Spleen (tissue), 11 donors: ENCODE results near the gene ZBTB7A. TPM values are rescaled to one million over a fixed set of nuclear protein-coding genes. Genes with fewer than 3 reads are reported as not detected.
"Not testable (repeated sequence)": the region's sequence is repeated elsewhere in the genome, so short reads cannot be mapped to it uniquely, and the experiment has no call there.

Source experiments
- DNase-seq: peaks from one replicate; pipeline ENCODE4 v3.0.0-alpha.2; 2020
- H3K27ac ChIP-seq, 8 donors: fragments of 200-600 bp; sonication (generic) in 7 of 8; 1 replicate in 4 of 8; 2 replicates in 4 of 8; pipeline versions ENCODE4 v1.5.0 to v1.8.0; 2016 to 2021; ENCODE audit warnings: inconsistent platforms in 4 of 8, mild to moderate bottlenecking in 4 of 8, moderate library complexity in 1 of 8
- H3K27me3 ChIP-seq, 7 donors: fragments of 200-600 bp; sonication (generic) in 6 of 7; replicated peaks in 1 of 7; 1 replicate in 4 of 7; 2 replicates in 3 of 7; pipeline versions ENCODE4 v1.5.0 to v1.8.0; 2016 to 2021; ENCODE audit warnings: inconsistent platforms in 3 of 7, mild to moderate bottlenecking in 1 of 7
- H3K36me3 ChIP-seq, 6 donors: fragments of 200-600 bp; sonication (generic) in 5 of 6; 1 replicate in 4 of 6; 2 replicates in 2 of 6; pipeline versions ENCODE4 v1.5.0 to v1.8.0; 2016 to 2021; ENCODE audit warnings: inconsistent platforms in 2 of 6
- H3K4me1 ChIP-seq, 6 donors: fragments of 200-600 bp; sonication (generic) in 5 of 6; 1 replicate in 3 of 6; 2 replicates in 3 of 6; pipeline versions ENCODE4 v1.5.0 to v1.8.0; 2016 to 2021; ENCODE audit warnings: inconsistent platforms in 3 of 6
- H3K4me3 ChIP-seq, 8 donors: fragments of 200-600 bp; sonication (generic) in 7 of 8; 1 replicate in 4 of 8; 2 replicates in 4 of 8; pipeline versions ENCODE4 v1.5.0 to v1.8.0; 2016 to 2021; ENCODE audit warnings: inconsistent platforms in 4 of 8, mild to moderate bottlenecking in 4 of 8, moderate library complexity in 2 of 8
- H3K9me3 ChIP-seq, 8 donors: fragments of 200-600 bp; sonication (generic) in 7 of 8; 1 replicate in 4 of 8; 2 replicates in 4 of 8; pipeline versions ENCODE4 v1.5.0 to v1.8.0; 2016 to 2021; ENCODE audit warnings: inconsistent platforms in 4 of 8
- POLR2A ChIP-seq, 3 donors: fragments of 450-650 bp; IDR thresholded peaks; one replicate each; pipeline ENCODE4 v1.5.1; 2017; ENCODE audit warnings: antibody characterized with exemption in 3 of 3, mild to moderate bottlenecking in 1 of 3
- POLR2AphosphoS5 ChIP-seq, 3 donors: sonication (generic); formaldehyde crosslinking; IDR thresholded peaks; one replicate each; pipeline ENCODE4 v1.5.1; 2017; ENCODE audit warnings: antibody characterized with exemption in 3 of 3
- WGBS, 5 donors: extraction: QIAGEN DNeasy Blood & Tissue Kit in 3 of 5; methylation state at CpG; one replicate each; pipeline versions ENCODE4 v1.1.5 to v1.1.7; 2013 to 2018; 5-methylcytosine and 5-hydroxymethylcytosine counted together
- intact Hi-C: fragments of 100-400 bp; cut with DNase I; formaldehyde crosslinking; loops from one replicate; pipeline ENCODE4 v1.15.0; 2023; ENCODE audit warnings: low total_unique reads
- polyA plus RNA-seq, 3 donors: library from polyadenylated mRNA; stranded (reverse); fragments of 200-250 nt; gene quantifications; one replicate each; pipeline ENCODE4 v1.2.1, GENCODE V29; 2013
- total RNA-seq, 7 donors: library from RNA; depleted of rRNA in 3 of 7; stranded (reverse); fragments of >200 nt in 3 of 7; fragmentation: NEBNext Ultra II Directional in 4 of 7; extraction: Animal tissue kit (Norgen Biotek cat#: 25700) in 4 of 7; gene quantifications; one replicate each; pipeline versions ENCODE4 v1.1.0 to v1.2.1, GENCODE V29; 2016 to 2021
- TF ChIP-seq, protein P1 (sequence below), 11 experiments: fragments of 200-600 bp in 7 of 11; fragments of 450-650 bp in 4 of 11; sonication (generic) in 4 of 11; IDR thresholded peaks in 8 of 11; conservative IDR thresholded peaks in 3 of 11; 1 replicate in 7 of 11; 2 replicates in 4 of 11; pipeline versions ENCODE4 v1.4.0 to v1.8.0; 2016 to 2021; ENCODE audit warnings: antibody characterized with exemption in 11 of 11, inconsistent platforms in 4 of 11, mild to moderate bottlenecking in 1 of 11
- donor health status: healthy with polysubstance abuse.
- donor health status: DM: no; HTN: no; CAD: no; lungs with moderate emphysema.
- donor health status: DM: no; HTN: no; CAD: no.
- donor health status: Bipolar disorder and iron deficiency.
- donor health status: healthy.
- donor health status: DM: no; HTN: no; CAD: no.
- donor health status: DM: yes; HTN: yes; CAD: no.

Gene ZBTB7A
- total and polyA plus RNA-seq, 10 donors: 4.0 to 68.1 (median 50.8) TPM

DNA sequence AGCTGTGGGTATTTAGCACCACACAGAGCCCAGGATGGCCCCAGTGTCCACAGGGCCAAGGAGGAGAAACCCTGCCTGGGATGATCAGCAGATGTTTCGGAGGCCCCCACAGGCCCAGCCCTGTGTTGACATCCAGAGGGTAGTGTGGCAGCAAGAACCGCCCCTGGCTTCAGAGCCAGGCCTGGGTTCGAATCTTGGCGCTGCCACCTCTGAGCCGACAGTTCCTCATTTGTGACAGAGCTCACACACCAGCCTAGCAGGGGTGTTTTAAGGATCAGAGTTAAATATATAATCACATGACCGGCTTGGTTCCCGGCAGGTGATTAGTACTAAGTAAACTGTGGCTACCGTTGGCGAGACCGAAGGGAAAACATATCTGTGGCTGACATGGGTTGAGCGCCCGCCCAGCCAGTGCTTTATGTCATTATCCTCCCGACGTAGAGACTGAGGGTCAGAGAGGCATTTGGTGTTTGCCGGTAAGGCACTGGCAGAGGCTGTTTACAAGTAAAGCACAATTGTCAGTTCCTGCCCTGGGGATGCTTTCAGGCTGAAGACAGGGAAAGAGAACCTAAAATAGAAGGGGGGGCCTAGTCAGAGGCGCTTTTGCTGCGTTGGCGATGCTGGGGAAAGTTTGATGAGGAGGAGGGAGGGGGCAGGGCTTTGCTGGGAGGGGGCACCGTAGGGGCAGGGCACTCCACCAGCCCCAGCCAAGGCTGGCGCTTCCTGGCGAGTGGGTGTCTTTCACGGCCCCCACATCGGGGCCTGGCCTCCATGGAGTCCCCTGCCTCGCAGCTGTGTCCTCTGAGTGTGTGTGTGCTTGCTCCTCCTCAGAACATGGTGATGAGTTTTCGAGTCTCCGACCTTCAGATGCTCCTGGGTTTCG lies 54.4 kb downstream of the ZBTB7A start:
- intact Hi-C loops: no loop called here
- H3K9me3 ChIP-seq: no peaks in the 10 kb centered on the region
- H3K27me3 ChIP-seq: no peaks in the 10 kb centered on the region
- no peak for TF ChIP-seq POLR2A (IDR thresholded peaks at IDR 0.05)
- no peak for TF ChIP-seq POLR2AphosphoS5 (IDR thresholded peaks at IDR 0.05)
- TF ChIP-seq, protein P1, sequence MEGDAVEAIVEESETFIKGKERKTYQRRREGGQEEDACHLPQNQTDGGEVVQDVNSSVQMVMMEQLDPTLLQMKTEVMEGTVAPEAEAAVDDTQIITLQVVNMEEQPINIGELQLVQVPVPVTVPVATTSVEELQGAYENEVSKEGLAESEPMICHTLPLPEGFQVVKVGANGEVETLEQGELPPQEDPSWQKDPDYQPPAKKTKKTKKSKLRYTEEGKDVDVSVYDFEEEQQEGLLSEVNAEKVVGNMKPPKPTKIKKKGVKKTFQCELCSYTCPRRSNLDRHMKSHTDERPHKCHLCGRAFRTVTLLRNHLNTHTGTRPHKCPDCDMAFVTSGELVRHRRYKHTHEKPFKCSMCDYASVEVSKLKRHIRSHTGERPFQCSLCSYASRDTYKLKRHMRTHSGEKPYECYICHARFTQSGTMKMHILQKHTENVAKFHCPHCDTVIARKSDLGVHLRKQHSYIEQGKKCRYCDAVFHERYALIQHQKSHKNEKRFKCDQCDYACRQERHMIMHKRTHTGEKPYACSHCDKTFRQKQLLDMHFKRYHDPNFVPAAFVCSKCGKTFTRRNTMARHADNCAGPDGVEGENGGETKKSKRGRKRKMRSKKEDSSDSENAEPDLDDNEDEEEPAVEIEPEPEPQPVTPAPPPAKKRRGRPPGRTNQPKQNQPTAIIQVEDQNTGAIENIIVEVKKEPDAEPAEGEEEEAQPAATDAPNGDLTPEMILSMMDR (IDR thresholded peaks at IDR 0.05 in 8 of 11, conservative IDR thresholded peaks at IDR 0.05 in 3 of 11): no peak
- H3K4me1 ChIP-seq: peaks cover 28 to 88% (median 66%) of the 10 kb centered on the region in 6 donors
- 89 to 92% (median 92%) methylated on average over 24 to 27 of the region's 27 CpGs for WGBS, 5 donors
- H3K27ac ChIP-seq: no peak overlapping the region
- DNase-seq: no peak
- no peak overlapping the region for H3K4me3 ChIP-seq
- peaks cover 0 to 73% (median 42%) of the 10 kb centered on the region in 6 donors for H3K36me3 ChIP-seq

DNA sequence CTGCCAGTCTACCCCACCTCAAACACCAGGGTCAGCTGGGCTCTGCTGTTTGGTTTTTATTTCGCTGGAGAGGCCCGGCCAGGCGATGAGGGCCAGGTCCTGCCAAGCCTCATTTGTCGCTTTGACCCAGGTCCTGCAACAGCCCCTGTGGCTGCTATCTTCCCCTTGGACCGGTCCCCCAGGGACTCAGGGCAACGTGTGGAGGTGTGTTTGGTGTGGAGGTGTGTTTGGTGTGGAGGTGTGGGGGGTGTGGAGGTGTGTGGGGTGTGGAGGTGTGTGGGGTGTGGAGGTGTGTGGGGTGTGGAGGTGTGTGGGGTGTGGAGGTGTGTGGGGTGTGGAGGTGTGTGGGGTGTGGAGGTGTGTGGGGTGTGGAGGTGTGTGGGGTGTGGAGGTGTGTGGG lies 55.3 kb downstream of the ZBTB7A start:
- H3K27ac ChIP-seq, H3K27me3 ChIP-seq, intact Hi-C loops, DNase-seq, H3K4me3 ChIP-seq, H3K9me3 ChIP-seq: not testable (repeated sequence)
- Histone ChIP-seq H3K4me1 (peaks cover 28 to 89% (median 70%) of the 10 kb centered on the region in 6 donors), H3K36me3 (peaks cover 0 to 64% (median 40%) of the 10 kb centered on the region in 6 donors)
- WGBS, 5 donors: 83 to 91% (median 89%) methylated on average over 6 of the region's 6 CpGs

DNA sequence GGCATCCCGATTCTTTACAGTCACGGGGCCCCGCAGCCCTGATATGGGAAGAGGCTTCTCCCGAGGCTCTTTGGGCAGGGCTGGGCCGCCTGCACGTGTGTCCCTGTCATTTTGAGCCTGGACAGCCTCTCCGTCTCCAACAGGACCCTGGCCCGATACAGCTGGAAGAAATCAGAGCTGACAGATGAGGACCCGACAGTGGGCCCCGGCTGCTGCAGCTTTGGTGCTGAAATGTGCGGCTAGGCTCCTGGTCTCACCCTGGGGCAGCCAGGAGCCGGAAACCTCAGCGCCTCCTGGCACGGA lies 55.9 kb downstream of the ZBTB7A start:
- Histone ChIP-seq H3K4me3 (no peak overlapping the region), H3K27me3 (no peaks in the 10 kb centered on the region), H3K27ac (no peak overlapping the region), H3K4me1 (peaks cover 28 to 89% (median 69%) of the 10 kb centered on the region in 6 donors), H3K9me3 (no peaks in the 10 kb centered on the region), H3K36me3 (peaks cover 0 to 58% (median 34%) of the 10 kb centered on the region in 6 donors)
- DNase-seq: no peak
- TF ChIP-seq POLR2A (IDR thresholded peaks at IDR 0.05): no peak
- TF ChIP-seq, protein P1 (IDR thresholded peaks at IDR 0.05 in 8 of 11, conservative IDR thresholded peaks at IDR 0.05 in 3 of 11): no peak
- TF ChIP-seq POLR2AphosphoS5 (IDR thresholded peaks at IDR 0.05): no peak
- intact Hi-C loops: no loop called here
- WGBS, 5 donors: 81 to 91% (median 89%) methylated on average over 13 to 14 of the region's 14 CpGs

DNA sequence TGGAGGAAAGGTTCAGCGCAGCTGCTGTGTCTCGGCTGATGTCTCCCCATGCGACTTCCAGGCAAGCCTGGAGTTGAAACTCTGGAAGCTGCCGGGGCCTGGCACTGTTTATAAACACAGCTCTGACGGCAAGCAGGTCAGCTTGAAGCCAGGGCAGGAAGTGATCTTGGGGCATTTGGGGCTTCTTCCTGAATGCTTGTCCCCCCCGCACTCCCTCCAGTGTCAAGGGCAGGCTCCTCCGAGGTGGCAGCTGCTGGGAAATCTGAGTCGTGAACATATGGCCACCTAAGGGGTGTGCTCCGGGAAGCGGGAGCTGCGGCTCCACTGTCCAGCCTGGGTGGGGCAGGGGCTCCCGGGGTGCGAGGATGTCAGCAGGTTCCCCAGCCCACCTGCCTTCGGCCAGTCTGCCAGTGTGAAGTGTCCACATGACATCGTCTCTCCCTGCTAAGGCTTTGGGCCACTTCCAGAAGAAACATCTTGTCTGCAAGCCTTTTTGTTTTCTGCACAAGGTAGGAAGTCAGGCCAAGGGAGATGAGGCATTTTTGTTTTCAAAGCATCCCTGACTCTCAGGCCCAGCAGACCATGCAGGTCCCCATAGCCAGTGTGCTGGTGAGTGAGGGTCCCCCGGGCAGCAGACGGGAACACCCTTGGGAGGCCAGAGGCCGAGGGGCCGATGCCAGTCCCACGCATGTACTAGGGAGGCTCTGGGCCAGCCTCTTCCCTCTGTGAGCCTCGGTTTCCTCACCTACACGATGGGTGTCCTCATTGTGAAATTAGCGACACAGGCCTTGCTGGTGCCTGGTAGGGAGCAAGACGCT lies 56.5 kb downstream of the ZBTB7A start:
- intact Hi-C loops: loop anchor here (10.0 kb wide), 1 partner anchor 55 kb away; the partner anchor contains the start of gene ZBTB7A
- Histone ChIP-seq H3K36me3 (peaks cover 0 to 52% (median 30%) of the 10 kb centered on the region in 6 donors), H3K27me3 (no peaks in the 10 kb centered on the region), H3K4me3 (peak overlapping the region in 1 of 8 donors; percentile 25), H3K27ac (peak overlapping the region in 2 of 8 donors; percentile 15 to 23), H3K9me3 (no peaks in the 10 kb centered on the region), H3K4me1 (peaks cover 27 to 87% (median 64%) of the 10 kb centered on the region in 6 donors)
- TF ChIP-seq POLR2AphosphoS5 (IDR thresholded peaks at IDR 0.05): no peak
- TF ChIP-seq, protein P1 (IDR thresholded peaks at IDR 0.05 in 8 of 11, conservative IDR thresholded peaks at IDR 0.05 in 3 of 11): no peak
- no peak for TF ChIP-seq POLR2A (IDR thresholded peaks at IDR 0.05)
- WGBS, 5 donors: 66 to 82% (median 76%) methylated on average over 16 to 24 of the region's 24 CpGs
- DNase-seq: no peak
